Transverse colon (tissue), 4 donors: ENCODE data around the gene SSU72.
"Not testable (repeated sequence)": the region's sequence is repeated elsewhere in the genome, so short reads cannot be mapped to it uniquely, and the experiment has no call there.

Experiments
- POLR2A ChIP-seq: fragments of 450-650 bp; IDR thresholded peaks from one replicate; pipeline ENCODE4 v1.6.1; 2016; ENCODE audit warnings: antibody characterized with exemption, mild to moderate bottlenecking, moderate library complexity
- POLR2AphosphoS5 ChIP-seq, 3 donors: sonication (generic); formaldehyde crosslinking; IDR thresholded peaks; one replicate each; pipeline ENCODE4 v1.6.1; 2016; ENCODE audit warnings: antibody characterized with exemption in 3 of 3
- TF ChIP-seq, protein P1 (sequence below), 5 experiments: fragments of 200-600 bp in 3 of 5; fragments of 450-650 bp in 2 of 5; sonication (generic) in 3 of 5; IDR thresholded peaks; 1 replicate in 2 of 5; 2 replicates in 3 of 5; pipeline ENCODE4 v1.5.1; 2016 to 2017; ENCODE audit warnings: antibody characterized with exemption in 5 of 5, inconsistent platforms in 3 of 5, mild to moderate bottlenecking in 2 of 5, moderate library complexity in 1 of 5

DNA sequence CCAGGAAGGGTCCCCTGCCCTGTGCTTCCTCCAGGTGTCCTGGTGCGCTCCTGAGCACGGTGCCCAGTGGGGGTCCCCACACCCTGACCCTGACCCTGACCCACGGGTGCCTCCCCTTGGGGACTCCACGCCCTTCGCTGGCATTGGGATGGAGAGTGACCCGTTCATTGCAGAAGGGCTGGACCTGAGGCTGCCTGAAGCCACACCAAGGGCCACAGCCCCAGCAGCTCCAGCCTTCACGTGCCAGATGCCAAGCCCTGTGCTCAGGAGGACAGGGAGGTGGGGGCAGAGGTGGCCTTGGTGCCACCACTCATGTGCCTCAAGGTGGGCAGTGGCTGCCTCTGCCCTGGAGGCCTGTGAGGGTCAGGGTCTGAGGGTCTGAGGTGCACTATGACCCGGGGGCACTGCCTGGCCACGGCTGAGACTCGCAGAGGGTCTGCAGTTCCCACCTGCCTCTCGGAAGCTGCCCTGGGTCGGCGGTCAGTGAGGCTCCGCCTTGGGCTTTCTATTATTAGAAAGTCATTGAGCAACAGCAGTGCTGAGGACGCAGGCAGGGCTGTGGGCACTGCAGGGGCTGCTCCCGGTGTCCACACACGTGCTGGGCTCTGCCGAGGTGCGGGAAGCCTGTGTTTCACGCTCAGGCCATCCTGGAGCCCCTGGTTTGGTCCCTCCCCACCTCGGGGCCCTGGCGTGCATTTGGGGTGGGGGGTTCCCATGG is 41.3 kb downstream of the SSU72 start:
- not testable (repeated sequence) for TF ChIP-seq POLR2AphosphoS5 (IDR thresholded peaks at IDR 0.05); POLR2A
- TF ChIP-seq, protein P1, sequence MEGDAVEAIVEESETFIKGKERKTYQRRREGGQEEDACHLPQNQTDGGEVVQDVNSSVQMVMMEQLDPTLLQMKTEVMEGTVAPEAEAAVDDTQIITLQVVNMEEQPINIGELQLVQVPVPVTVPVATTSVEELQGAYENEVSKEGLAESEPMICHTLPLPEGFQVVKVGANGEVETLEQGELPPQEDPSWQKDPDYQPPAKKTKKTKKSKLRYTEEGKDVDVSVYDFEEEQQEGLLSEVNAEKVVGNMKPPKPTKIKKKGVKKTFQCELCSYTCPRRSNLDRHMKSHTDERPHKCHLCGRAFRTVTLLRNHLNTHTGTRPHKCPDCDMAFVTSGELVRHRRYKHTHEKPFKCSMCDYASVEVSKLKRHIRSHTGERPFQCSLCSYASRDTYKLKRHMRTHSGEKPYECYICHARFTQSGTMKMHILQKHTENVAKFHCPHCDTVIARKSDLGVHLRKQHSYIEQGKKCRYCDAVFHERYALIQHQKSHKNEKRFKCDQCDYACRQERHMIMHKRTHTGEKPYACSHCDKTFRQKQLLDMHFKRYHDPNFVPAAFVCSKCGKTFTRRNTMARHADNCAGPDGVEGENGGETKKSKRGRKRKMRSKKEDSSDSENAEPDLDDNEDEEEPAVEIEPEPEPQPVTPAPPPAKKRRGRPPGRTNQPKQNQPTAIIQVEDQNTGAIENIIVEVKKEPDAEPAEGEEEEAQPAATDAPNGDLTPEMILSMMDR (IDR thresholded peaks at IDR 0.05) = not testable (repeated sequence)
